ENCODE measurements around the gene MAP2K3.

MAP2K3 gene

DNA sequence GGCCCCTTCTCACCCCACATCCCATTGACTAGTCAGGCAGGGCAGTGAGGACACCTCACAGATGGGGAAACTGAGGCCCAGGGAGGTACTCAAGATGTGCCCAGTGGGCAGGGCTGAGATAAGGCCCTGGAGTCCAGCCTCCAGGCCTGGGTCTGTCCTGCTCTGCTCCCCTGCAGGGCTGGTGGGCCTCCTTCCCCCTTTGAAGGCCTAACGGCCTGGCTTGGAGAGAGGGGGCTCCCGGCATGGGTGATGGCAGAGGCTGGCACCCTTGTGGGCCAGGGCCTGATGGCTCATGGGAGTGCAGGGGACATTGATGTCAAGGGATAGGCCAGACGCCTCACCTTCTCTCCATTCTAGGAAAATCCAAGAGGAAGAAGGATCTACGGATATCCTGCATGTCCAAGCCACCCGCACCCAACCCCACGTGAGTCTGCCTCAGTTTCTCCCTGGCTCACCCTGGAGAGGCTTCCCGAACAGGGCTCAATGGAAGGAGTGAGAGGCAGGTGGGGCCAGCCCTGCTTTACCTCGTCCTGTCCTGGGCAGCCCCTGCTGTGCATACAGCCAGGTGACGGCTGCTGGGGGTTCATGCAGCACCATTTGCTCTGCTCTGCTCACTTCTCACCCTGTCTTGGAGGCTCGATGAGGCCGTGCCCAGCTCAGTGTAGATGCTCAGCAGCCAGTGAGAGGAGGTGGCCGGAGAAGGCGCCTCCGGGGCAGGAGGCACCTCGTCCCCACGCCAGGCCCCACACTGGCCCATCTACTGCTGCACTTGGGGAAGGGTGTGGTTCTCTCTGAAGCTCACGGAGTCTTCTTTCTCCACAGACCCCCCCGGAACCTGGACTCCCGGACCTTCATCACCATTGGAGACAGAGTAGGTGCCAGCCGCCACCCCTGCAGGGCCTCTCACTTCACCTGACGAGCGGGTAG, 13.8 kb downstream of the MAP2K3 start:
- no peak overlapping the region for H3K4me3 ChIP-seq (ENCODE audit: low read depth, low read length)
- DNase-seq (ENCODE audit: low read depth), result no peak
- TF ChIP-seq, protein P1, sequence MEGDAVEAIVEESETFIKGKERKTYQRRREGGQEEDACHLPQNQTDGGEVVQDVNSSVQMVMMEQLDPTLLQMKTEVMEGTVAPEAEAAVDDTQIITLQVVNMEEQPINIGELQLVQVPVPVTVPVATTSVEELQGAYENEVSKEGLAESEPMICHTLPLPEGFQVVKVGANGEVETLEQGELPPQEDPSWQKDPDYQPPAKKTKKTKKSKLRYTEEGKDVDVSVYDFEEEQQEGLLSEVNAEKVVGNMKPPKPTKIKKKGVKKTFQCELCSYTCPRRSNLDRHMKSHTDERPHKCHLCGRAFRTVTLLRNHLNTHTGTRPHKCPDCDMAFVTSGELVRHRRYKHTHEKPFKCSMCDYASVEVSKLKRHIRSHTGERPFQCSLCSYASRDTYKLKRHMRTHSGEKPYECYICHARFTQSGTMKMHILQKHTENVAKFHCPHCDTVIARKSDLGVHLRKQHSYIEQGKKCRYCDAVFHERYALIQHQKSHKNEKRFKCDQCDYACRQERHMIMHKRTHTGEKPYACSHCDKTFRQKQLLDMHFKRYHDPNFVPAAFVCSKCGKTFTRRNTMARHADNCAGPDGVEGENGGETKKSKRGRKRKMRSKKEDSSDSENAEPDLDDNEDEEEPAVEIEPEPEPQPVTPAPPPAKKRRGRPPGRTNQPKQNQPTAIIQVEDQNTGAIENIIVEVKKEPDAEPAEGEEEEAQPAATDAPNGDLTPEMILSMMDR (IDR thresholded peaks at IDR 0.05; ENCODE audit: control insufficient read depth, extremely low read depth, insufficient read depth), result no peak

DNA sequence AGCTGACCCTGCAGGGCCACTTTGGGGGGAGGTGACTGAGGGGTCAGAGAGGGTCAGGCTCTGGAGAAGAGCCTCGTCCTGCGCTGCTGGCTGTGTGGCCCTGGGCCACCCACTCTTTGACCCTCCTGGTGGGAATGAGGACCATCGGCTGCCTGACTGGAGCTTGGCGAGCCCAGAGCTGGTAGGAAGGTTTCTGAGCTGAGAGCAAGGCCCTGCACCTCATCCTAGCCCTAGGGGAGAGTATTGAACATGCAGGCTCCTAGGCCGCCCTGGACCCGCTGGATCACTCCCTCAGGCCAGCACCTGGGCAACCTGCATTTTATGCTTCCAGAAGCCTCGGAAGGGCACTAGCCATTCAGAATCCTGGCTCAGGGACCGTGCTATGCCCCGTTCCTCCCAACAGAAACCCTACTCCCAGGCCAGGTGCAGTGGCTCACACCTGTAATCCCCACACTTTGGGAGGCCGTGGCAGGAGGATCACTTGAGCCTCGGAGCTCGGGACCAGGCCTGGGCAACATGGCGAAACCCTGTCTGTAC, 14.5 kb downstream of the MAP2K3 start:
- TF ChIP-seq, protein P1 (IDR thresholded peaks at IDR 0.05; ENCODE audit: control insufficient read depth, extremely low read depth, insufficient read depth), result no peak
- no peak overlapping the region for H3K4me3 ChIP-seq (ENCODE audit: low read depth, low read length)
- DNase-seq (ENCODE audit: low read depth), result no peak

DNA sequence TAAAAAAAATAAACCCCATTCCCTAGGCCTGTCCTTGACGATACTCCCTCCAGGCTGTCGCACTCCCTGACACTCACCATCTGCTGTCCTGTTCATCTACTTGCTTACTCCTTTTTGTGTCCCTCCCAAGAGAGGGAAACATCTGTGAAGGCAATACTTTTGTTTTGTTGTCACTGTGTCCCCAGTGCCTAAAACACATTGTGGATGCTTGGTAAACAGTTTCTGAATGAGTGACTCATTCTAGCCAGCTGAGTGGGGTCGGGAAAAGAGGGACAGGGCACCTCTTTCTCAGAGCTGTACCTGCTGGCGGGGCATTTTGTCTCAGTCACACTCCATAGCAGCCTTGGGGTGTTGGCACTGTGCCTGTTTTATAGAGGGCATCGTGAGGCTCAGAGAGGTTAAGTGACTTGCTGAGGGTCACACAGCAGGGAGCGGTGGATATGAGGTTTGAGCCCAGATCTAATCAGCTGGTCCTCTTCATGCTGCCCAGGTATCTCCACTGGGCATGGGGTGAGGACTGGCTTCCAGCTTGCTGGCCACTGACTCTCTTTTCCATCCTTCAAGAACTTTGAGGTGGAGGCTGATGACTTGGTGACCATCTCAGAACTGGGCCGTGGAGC, 15.6 kb downstream of the MAP2K3 start:
- DNase-seq (ENCODE audit: low read depth), result no peak
- TF ChIP-seq, protein P1 (IDR thresholded peaks at IDR 0.05; ENCODE audit: control insufficient read depth, extremely low read depth, insufficient read depth), result no peak
- no peak overlapping the region for H3K4me3 ChIP-seq (ENCODE audit: low read depth, low read length)

DNA sequence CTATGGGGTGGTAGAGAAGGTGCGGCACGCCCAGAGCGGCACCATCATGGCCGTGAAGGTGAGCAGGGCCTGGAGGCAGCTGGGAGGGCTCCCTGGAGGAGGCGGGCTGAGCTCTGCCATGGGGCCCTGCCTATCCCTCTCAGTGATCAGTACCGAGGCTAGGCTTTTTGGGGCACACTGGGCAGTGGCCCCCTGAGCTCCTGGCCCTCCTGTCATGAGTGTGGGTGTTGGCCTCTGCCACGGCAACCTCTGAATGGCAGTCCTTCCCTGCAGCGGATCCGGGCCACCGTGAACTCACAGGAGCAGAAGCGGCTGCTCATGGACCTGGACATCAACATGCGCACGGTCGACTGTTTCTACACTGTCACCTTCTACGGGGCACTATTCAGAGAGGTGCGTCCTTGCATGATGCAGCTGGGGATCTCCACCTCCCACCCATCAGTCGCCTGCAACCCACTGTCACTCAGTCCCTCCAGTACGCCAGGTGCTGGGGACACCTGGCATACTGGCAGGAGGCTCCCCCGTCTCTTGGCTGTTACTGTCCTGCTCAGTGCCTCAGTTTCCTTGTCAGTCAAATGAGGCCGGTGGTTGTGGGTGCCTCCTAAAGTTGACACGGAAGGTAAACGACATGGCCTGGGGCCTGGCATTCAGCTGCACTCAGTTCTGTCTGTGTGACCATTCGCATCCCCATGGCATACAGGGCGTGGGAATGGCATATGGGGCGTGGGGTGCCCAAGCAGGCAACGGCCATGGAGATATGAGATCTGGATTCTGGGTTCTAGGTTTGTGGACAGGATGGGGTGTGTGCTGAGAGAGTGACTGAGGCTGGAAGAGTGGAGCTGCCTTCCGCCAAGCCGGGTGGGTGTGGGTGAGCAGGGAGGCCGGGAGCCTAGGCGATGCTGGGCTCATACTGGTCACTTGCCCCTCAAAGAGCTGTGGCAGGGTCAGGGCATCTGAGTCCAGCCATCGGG, 16.4 kb downstream of the MAP2K3 start:
- no peak overlapping the region for H3K4me3 ChIP-seq (ENCODE audit: low read depth, low read length)
- no peak for DNase-seq (ENCODE audit: low read depth)
- TF ChIP-seq, protein P1 (IDR thresholded peaks at IDR 0.05; ENCODE audit: control insufficient read depth, extremely low read depth, insufficient read depth), result no peak

DNA sequence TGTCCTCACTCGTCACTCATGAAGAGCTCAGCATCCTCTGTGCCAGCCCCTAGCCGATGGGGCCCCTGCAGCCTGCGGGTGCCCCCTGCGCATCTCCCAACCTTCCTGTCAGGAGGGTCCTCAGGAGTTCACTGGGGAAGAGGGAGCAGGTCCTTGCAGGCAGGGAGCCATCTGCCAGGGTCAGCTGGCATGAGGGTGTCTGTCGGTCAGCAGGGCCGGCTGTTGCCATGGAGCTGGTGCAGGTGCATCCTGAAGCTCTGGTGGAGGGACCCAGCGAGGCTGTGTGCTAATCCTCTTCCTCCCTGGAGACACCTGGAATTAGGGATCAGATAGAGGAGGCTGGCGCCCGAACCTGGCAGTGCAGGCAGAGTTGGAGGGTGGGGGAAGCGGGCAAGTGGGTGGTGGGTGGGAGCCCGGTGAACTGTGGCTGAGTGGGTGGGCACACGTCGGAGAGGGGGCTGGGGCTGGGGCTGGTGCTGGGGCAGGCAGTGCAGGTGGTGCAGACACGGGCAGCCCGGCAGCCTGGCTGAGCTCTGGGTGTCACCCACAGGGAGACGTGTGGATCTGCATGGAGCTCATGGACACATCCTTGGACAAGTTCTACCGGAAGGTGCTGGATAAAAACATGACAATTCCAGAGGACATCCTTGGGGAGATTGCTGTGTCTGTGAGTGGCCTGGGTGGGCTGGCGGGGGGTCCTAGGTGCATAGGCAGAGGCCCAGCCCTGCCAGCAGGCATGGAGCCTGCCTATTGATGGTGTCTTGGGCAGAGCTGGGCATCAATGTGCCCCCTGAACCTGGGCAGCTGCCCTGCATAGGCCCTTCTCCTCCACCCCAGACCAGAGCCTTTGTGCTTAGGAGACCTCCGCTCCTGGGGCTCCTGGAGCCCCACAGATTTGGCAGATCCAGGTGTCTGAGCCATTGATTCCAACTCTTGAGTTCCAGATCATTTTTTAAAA, 17.4 kb downstream of the MAP2K3 start:
- no peak for DNase-seq (ENCODE audit: low read depth)
- TF ChIP-seq, protein P1 (IDR thresholded peaks at IDR 0.05; ENCODE audit: control insufficient read depth, extremely low read depth, insufficient read depth), result no peak
- no peak overlapping the region for H3K4me3 ChIP-seq (ENCODE audit: low read depth, low read length)
